ENCODE data around the gene ZCCHC24.

- TF ChIP-seq POLR2A (IDR thresholded peaks at IDR 0.05) (no peak), CTCF (IDR thresholded peaks at IDR 0.05) (no peak), POLR2AphosphoS5 (IDR thresholded peaks at IDR 0.05) (no peak), EP300 (IDR thresholded peaks at IDR 0.05) (no peak)
These were observed 14.0 kb downstream of the ZCCHC24 start for GRCh38 chr10:79431428-79431827.

All from stomach (tissue), 4 donors.